ENCODE results near the gene GRM3.
"Not testable (repeated sequence)": the region's sequence is repeated elsewhere in the genome, so short reads cannot be mapped to it uniquely, and the experiment has no call there.

Gene GRM3

GRCh38 chr7:86643561-86644281 is at the start of gene GRM3:
Gene GRM3 (plus strand): TSS chr7:86643909. CDS start chr7:86765146, 121,237 bp downstream.
- no peak for DNase-seq (ENCODE audit: low spot score)

GRCh38 chr7:86598311-86598710 is 45.4 kb upstream of the GRM3 start:
- no peak for DNase-seq (ENCODE audit: low spot score)

GRCh38 chr7:86598721-86599120 is 45.0 kb upstream of the GRM3 start:
- DNase-seq (ENCODE audit: low spot score), result no peak

GRCh38 chr7:86600506-86601290 is 43.0 kb upstream of the GRM3 start:
- no peak for DNase-seq (ENCODE audit: low spot score)

- not testable (repeated sequence) for DNase-seq (ENCODE audit: low spot score)
Observed at GRCh38 chr7:86615711-86616110, 28.0 kb upstream of the GRM3 start.

- DNase-seq (ENCODE audit: low spot score), result no peak
Observed at GRCh38 chr7:86644282-86645224, 844 bp downstream of the GRM3 start.

GRCh38 chr7:86645225-86645608 is 1.5 kb downstream of the GRM3 start:
- DNase-seq (ENCODE audit: low spot score), result no peak

GRCh38 chr7:86645676-86646276 is 2.1 kb downstream of the GRM3 start:
- no peak for DNase-seq (ENCODE audit: low spot score)

GRCh38 chr7:86647385-86648094 is 3.8 kb downstream of the GRM3 start:
- no peak for DNase-seq (ENCODE audit: low spot score)

- DNase-seq (ENCODE audit: low spot score), result no peak
Observed at GRCh38 chr7:86648169-86648568, 4.5 kb downstream of the GRM3 start.

- DNase-seq (ENCODE audit: low spot score), result no peak
Observed at GRCh38 chr7:86653919-86654659, 10.4 kb downstream of the GRM3 start.

- DNase-seq (ENCODE audit: low spot score), result no peak
Observed at GRCh38 chr7:86657948-86658347, 14.2 kb downstream of the GRM3 start.

GRCh38 chr7:86660950-86661462 is 17.3 kb downstream of the GRM3 start:
- DNase-seq (ENCODE audit: low spot score), result no peak

GRCh38 chr7:86664486-86664885 is 20.8 kb downstream of the GRM3 start:
- DNase-seq (ENCODE audit: low spot score), result no peak

- DNase-seq (ENCODE audit: low spot score), result no peak
Observed at GRCh38 chr7:86664991-86665390, 21.3 kb downstream of the GRM3 start.

- DNase-seq (ENCODE audit: low spot score), result no peak
Observed at GRCh38 chr7:86665669-86666068, 22.0 kb downstream of the GRM3 start.

GRCh38 chr7:86667732-86668131 is 24.0 kb downstream of the GRM3 start:
- DNase-seq (ENCODE audit: low spot score), result no peak

GRCh38 chr7:86668315-86668714 is 24.6 kb downstream of the GRM3 start:
- no peak for DNase-seq (ENCODE audit: low spot score)

GRCh38 chr7:86687831-86688230 is 44.1 kb downstream of the GRM3 start:
- DNase-seq (ENCODE audit: low spot score), result no peak

GRCh38 chr7:86689363-86689762 is 45.7 kb downstream of the GRM3 start:
- DNase-seq (ENCODE audit: low spot score), result no peak
